Measurements from ENCODE around the gene RPL4. TPM values are rescaled to one million over a fixed set of nuclear protein-coding genes. Genes with fewer than 3 reads are reported as not detected.

The RPL4 gene
- total RNA-seq, 4 donors from 2014 or later: 1,198 to 2,364 (median 2,009) TPM

DNA sequence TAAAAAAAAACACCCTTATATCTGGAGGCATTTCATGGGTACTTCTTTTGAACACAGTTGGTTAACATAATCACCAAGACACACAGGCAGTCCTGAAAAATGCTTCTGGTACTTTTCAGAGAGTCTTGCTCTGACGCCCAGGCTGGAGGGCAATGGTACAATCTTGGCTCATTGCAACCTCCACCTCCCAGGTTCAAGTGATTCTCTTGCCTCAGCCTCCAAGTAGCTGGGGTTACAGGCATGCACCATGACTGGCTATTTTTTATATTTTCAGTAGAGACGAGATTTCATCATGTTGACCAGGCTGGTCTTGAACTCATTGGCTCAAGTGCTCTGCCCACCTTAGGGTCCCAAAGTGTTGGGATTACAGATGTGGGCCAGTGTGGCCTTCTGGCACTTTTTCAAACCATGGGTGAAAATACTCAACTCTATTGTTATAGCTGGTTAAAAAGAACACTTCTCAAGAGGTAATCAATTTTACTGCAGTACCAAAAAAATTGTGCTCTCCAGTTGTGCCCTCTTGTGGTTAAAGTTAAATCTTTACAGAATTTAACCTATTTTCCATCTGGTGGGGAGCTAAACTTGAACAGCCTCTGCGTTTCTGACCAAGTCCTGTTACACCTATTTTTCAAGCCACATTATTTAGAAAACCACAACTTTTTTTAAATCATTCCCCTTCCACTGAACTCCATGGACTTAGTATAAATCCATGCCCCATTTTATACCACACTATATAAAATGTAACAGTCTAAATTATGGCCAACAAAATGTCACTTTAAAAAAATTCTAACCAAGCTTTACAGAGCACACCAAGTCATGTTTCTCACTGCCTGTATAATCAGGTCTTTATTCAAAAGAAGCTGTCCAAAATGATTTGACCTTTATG, 5.9 kb downstream of the RPL4 start:
- H3K27ac ChIP-seq: peak overlapping the region in 1 of 4 donors; percentile 78
- WGBS, 2 donors: 37 to 47% methylated on average over 3 of the region's 3 CpGs
- H3K36me3 ChIP-seq: peaks cover 3 to 73% (median 32%) of the 10 kb centered on the region in 3 donors

DNA sequence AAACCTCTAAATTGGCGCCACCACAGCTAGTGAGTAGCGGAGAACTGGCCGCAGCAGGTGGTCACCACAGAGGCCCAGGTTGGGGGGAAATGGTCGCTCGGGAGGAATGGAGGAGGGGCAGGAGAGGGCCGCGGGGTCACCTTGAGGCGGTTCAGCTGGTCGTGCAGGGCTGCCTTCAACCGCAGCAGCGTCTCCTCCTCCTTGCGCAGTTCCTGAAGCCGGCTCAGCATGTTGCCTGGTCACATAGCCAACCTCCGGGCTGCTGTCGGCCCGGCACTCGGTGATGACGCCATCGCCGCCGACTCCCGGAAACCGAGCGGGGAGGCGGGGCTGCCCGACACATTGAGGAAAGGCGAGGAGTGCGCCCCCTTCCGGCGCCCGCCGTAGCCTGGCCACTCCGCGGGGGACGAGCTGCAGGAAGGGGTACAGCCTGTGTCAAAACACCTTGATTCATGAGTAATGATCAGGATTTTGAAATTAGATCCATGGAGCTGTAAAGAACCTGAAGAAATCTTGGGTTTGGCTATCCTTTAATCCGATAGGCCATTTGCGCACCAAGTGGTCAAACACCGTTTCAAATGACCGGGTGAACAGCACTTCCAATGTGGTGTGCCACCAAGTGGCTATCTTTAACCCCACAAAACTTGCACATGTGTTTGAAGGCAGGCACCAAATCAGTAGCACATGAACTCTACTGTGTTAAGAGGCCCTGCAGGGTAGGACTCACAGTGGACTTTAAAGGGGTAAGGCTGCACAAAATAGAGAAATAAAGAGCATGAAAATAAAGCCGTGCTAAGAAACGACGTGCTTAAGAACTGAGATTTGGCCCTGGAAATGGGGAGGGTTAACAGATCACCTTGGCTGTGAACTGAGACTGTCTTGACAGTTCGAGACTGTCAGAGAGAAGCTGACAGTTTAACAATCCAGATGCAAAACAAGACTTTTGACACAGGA, 6.9 kb downstream of the RPL4 start, which contains the start of gene SNAPC5:
Gene SNAPC5, minus strand, starts transcription at position 261 of the 954 bp plus-strand sequence. Its CDS starts 31 bp downstream, at position 230.
- TF ChIP-seq, protein P1, sequence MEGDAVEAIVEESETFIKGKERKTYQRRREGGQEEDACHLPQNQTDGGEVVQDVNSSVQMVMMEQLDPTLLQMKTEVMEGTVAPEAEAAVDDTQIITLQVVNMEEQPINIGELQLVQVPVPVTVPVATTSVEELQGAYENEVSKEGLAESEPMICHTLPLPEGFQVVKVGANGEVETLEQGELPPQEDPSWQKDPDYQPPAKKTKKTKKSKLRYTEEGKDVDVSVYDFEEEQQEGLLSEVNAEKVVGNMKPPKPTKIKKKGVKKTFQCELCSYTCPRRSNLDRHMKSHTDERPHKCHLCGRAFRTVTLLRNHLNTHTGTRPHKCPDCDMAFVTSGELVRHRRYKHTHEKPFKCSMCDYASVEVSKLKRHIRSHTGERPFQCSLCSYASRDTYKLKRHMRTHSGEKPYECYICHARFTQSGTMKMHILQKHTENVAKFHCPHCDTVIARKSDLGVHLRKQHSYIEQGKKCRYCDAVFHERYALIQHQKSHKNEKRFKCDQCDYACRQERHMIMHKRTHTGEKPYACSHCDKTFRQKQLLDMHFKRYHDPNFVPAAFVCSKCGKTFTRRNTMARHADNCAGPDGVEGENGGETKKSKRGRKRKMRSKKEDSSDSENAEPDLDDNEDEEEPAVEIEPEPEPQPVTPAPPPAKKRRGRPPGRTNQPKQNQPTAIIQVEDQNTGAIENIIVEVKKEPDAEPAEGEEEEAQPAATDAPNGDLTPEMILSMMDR (IDR thresholded peaks at IDR 0.05): peak; percentile 97 to 99 (median 98)
- peak; percentile 83 to 94 for TF ChIP-seq EP300 (IDR thresholded peaks at IDR 0.05)
- peak; percentile 29 to 66 for TF ChIP-seq POLR2A (IDR thresholded peaks at IDR 0.05)

More for the DNA sequence above, 5.9 kb downstream of the RPL4 start:
- peaks cover 0 to 65% (median 27%) of the 10 kb centered on the region in 4 donors for H3K4me1 ChIP-seq
- no peaks in the 10 kb centered on the region for H3K27me3 ChIP-seq
- no peak for DNase-seq (ENCODE audit: low spot score in 2 of 2)
- no peaks in the 10 kb centered on the region for H3K9me3 ChIP-seq
- no peak overlapping the region for H3K4me3 ChIP-seq
- TF ChIP-seq POLR2A (IDR thresholded peaks at IDR 0.05) (no peak), EP300 (IDR thresholded peaks at IDR 0.05) (no peak)
- TF ChIP-seq, protein P1 (IDR thresholded peaks at IDR 0.05): peak in 3 of 5 experiments; percentile 9 to 40 (median 21)

DNA sequence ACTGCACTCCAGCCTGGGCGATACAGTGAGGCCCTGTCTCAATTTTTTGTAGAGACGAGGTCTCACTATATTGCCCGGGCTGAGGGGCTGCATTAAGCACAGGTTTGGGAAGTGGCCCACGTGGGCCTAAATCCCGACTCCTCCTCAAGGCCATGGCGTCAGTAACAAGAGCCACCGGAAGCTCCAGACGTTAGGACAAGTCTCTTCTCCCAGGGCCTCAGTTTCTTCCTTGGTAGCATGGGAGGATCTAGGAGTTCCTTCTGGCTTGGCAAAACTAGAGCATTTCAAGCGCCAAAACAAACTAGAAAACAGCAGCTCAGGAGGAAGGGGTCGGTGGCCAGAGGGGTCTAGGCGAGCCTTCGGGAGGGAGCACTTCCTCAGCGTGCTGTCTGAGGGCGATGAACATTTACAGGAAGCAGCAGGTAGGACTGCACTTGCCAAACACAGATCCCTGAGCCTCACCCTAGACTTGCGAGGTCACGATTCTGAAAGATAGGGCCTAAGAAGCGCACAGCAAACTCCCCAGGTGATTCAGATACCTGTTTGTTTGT, 7.6 kb downstream of the RPL4 start:
- H3K36me3 ChIP-seq: peaks cover 3 to 75% (median 32%) of the 10 kb centered on the region in 3 donors
- no peak for DNase-seq (ENCODE audit: low spot score in 2 of 2)
- peak overlapping the region; percentile 63 to 92 (median 82) for H3K4me3 ChIP-seq
- 18 to 25% methylated on average over 17 of the region's 17 CpGs for WGBS, 2 donors
- H3K9me3 ChIP-seq: no peaks in the 10 kb centered on the region
- peak overlapping the region; percentile 48 to 91 (median 84) for H3K27ac ChIP-seq
- TF ChIP-seq EP300 (IDR thresholded peaks at IDR 0.05) (no peak), POLR2A (IDR thresholded peaks at IDR 0.05) (no peak)
- TF ChIP-seq, protein P1 (IDR thresholded peaks at IDR 0.05): no peak
- H3K4me1 ChIP-seq: peaks cover 0 to 50% (median 13%) of the 10 kb centered on the region in 4 donors
- no peaks in the 10 kb centered on the region for H3K27me3 ChIP-seq

More for the DNA sequence above, 6.9 kb downstream of the RPL4 start, which contains the start of gene SNAPC5:
- Histone ChIP-seq H3K36me3 (peaks cover 3 to 76% (median 32%) of the 10 kb centered on the region in 3 donors), H3K27ac (peak within 1 kb of the TSS; percentile 48 to 91 (median 84)), H3K27me3 (no peaks in the 10 kb centered on the region), H3K4me3 (peak within 1 kb of the TSS; percentile 63 to 92 (median 82)), H3K4me1 (peaks cover 0 to 58% (median 17%) of the 10 kb centered on the region in 4 donors), H3K9me3 (no peaks in the 10 kb centered on the region)
- DNase-seq (ENCODE audit: low spot score in 2 of 2): peak; percentile 96 to 97
- WGBS, 2 donors: 8 to 14% methylated on average over 22 to 33 of the region's 43 CpGs

DNA sequence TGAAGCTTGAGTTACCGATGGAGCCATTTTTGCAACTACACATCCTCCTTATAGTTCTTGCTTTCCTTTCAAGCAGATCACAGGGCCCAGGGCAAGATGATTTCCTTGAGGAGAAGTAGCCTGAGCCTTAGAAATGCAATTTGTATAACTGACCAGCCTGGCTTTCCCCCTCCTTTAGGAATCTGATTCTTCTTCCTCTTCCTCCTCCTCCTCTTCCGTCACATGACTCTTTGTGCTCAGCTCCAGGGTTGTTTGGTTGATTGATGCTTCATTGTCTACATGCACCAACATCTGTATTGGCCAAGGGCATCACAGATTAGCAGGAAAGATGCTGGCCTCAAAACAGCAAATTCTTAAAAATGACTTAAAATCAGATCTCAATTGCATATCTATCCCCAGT, 10.4 kb downstream of the RPL4 start:
- no peaks in the 10 kb centered on the region for H3K27me3 ChIP-seq
- WGBS, 2 donors: 60 to 63% methylated on average over 2 of the region's 2 CpGs
- no peak overlapping the region for H3K27ac ChIP-seq
- H3K36me3 ChIP-seq: peaks cover 0 to 75% (median 8%) of the 10 kb centered on the region in 3 donors
- H3K4me1 ChIP-seq: peaks cover 0 to 43% (median 13%) of the 10 kb centered on the region in 4 donors
- H3K9me3 ChIP-seq: no peaks in the 10 kb centered on the region
- no peak for DNase-seq (ENCODE audit: low spot score in 2 of 2)
- no peak overlapping the region for H3K4me3 ChIP-seq
- TF ChIP-seq POLR2A (IDR thresholded peaks at IDR 0.05) (no peak), EP300 (IDR thresholded peaks at IDR 0.05) (no peak)
- TF ChIP-seq, protein P1 (IDR thresholded peaks at IDR 0.05): no peak
